Aorta (tissue), 5 donors: ENCODE data around the gene SSC5D. TPM values are rescaled to one million over a fixed set of nuclear protein-coding genes. Genes with fewer than 3 reads are reported as not detected.

ENCODE experiments used
- ATAC-seq: fragments of 200-7000 bp; cut with Tn5 transposase; one replicate; pipeline ENCODE4 v1.9.1; 2022; ENCODE audit warnings: moderate library complexity; ENCODE audit not compliant: low FRiP score
- DNase-seq, 2 donors: peaks; one replicate each; pipeline ENCODE4 v3.0.0-alpha.2; 2020
- H3K27ac ChIP-seq, 2 donors: one replicate each; pipeline ENCODE4 v1.5.1; 2013; ENCODE audit warnings: low read length in 2 of 2, mild to moderate bottlenecking in 2 of 2, moderate library complexity in 2 of 2, control low read depth in 1 of 2, inconsistent platforms in 1 of 2, low read depth in 1 of 2
- H3K27me3 ChIP-seq, 2 donors: one replicate each; pipeline ENCODE4 v1.6.1; 2013; ENCODE audit warnings: control low read depth in 1 of 2, low read length in 1 of 2, mild to moderate bottlenecking in 1 of 2, moderate library complexity in 1 of 2; ENCODE audit not compliant: insufficient read depth in 2 of 2, control insufficient read depth in 1 of 2
- H3K36me3 ChIP-seq, 2 donors: one replicate each; pipeline ENCODE4 v1.6.1; 2013; ENCODE audit warnings: control low read depth in 1 of 2, low read length in 1 of 2, mild to moderate bottlenecking in 1 of 2; ENCODE audit not compliant: insufficient read depth in 2 of 2, control insufficient read depth in 1 of 2
- H3K4me1 ChIP-seq, 2 donors: one replicate each; pipeline ENCODE4 v1.6.1; 2013; ENCODE audit warnings: low read length in 2 of 2, control low read depth in 1 of 2, mild to moderate bottlenecking in 1 of 2, moderate library complexity in 1 of 2; ENCODE audit not compliant: insufficient read depth in 2 of 2, control insufficient read depth in 1 of 2
- H3K4me3 ChIP-seq, 2 donors: one replicate each; pipeline ENCODE4 v1.5.1; 2013; ENCODE audit warnings: low read length in 2 of 2, control low read depth in 1 of 2, mild to moderate bottlenecking in 1 of 2
- H3K9me3 ChIP-seq: one replicate; pipeline ENCODE4 v1.6.1; 2013; ENCODE audit warnings: mild to moderate bottlenecking, low read length; ENCODE audit not compliant: control insufficient read depth
- WGBS, 2 donors: extraction: QIAGEN DNeasy Blood & Tissue Kit; methylation state at CpG; one replicate each; pipeline ENCODE4 v1.1.7; 2013; 5-methylcytosine and 5-hydroxymethylcytosine counted together
- intact Hi-C, 2 donors: fragments of 100-400 bp; cut with DNase I; formaldehyde crosslinking; loops; one replicate each; pipeline versions ENCODE4 v1.14.2 to v1.15.0; 2022
- polyA plus RNA-seq, 2 donors: library from polyadenylated mRNA; stranded (reverse); fragments of 200-250 nt; gene quantifications; one replicate each; pipeline ENCODE4 v1.2.3, GENCODE V29; 2013
- total RNA-seq, 2 donors: library from RNA; stranded (reverse); fragmentation: NEBNext Ultra II Directional; extraction: Animal tissue kit (Norgen Biotek cat#: 25700); gene quantifications; one replicate each; pipeline ENCODE4 v1.2.1, GENCODE V29; 2021
- donor health status: healthy with polysubstance abuse.
- donor health status: Bipolar disorder and iron deficiency.
- donor health status: DM: no; HTN: no; CAD: no.
- donor health status: DM: no; HTN: no; CAD: no.
- donor health status: DM: yes; HTN: yes; CAD: no.

The SSC5D gene
- total and polyA plus RNA-seq, 4 donors = 1.6 to 64.1 (median 6.2) TPM

DNA sequence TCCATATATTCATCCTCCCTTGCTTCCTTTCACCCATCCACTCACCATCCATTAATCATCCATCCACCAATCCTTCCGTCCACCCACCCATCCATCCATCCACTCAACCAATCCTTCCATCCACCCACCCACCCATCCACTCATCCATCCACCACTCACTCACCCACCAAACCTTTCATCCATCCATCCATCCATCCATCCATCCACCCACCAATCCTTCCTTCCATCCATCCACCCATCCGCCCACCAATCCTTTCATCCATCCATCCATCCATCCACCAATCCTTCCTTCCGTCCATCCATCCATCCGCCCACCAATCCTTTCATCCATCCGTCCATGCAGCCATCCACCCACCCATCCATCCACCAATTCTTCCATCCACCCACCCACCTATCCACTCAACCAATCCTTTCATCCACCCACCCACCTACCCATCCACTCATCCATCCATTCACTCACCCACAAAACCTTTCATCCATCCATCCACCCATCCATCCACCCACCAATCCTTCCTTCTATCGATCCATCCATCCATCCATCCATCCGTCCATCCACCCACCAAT lies 54.1 kb downstream of the SSC5D start:
- H3K4me3 ChIP-seq = no peak overlapping the region
- no peak for DNase-seq
- intact Hi-C loops = no loop called here
- no peaks in the 10 kb centered on the region for H3K36me3 ChIP-seq
- 87 to 88% methylated on average over 7 of the region's 7 CpGs for WGBS, 2 donors
- H3K27me3 ChIP-seq = no peaks in the 10 kb centered on the region
- H3K4me1 ChIP-seq = no peaks in the 10 kb centered on the region
- no peaks in the 10 kb centered on the region for H3K9me3 ChIP-seq
- no peak for ATAC-seq
- H3K27ac ChIP-seq = no peak overlapping the region

DNA sequence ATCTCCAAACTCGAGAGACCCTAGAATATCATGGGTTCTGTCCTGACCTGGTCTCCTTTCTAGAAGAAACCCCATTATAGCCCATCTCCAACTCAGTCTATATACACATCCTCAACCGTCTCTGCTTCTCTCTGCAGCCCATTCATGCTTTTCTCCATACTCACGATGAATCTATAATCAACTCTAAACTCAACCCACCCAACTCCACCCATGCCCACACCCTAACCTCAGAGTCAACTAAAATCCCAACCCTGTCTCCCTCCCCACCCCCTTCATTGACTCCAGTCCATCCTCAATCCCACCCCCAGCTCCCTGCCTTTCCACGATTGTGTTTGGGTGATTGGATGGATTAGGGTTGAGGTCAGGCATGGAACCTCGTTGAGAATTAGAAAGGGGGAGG lies 55.3 kb downstream of the SSC5D start:
- H3K4me3 ChIP-seq = no peak overlapping the region
- no peaks in the 10 kb centered on the region for H3K27me3 ChIP-seq
- no peak for ATAC-seq
- no peaks in the 10 kb centered on the region for H3K36me3 ChIP-seq
- no peaks in the 10 kb centered on the region for H3K4me1 ChIP-seq
- no peak for DNase-seq
- WGBS, 2 donors = 75 to 76% methylated on average over 5 of the region's 5 CpGs
- H3K9me3 ChIP-seq = no peaks in the 10 kb centered on the region
- intact Hi-C loops = no loop called here
- H3K27ac ChIP-seq = no peak overlapping the region

DNA sequence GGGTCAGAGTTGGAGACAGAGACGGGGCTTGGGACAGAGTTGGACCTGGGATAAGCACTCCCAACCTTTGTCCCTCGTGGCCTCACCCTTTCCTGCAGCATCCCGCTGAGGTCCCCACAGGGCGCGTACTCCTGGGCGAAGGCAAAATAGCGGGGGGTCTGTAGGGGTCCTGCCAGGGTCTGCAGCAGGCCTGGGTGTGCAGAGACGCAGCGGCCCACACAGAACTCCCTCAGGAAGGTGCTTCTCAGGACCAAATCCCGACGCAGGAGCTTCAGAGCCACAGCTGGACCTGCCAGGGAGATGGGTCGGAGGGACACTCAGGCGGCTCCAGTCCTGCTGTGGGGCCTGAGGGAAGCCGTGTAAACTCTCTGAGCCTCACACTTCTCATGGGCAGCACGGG lies 55.8 kb downstream of the SSC5D start:
- DNase-seq (no peak), ATAC-seq (no peak)
- no peak overlapping the region for H3K27ac ChIP-seq
- no peaks in the 10 kb centered on the region for H3K36me3 ChIP-seq
- intact Hi-C loops = no loop called here
- no peaks in the 10 kb centered on the region for H3K27me3 ChIP-seq
- WGBS, 2 donors = 84 to 87% methylated on average over 15 of the region's 15 CpGs
- no peaks in the 10 kb centered on the region for H3K9me3 ChIP-seq
- no peak overlapping the region for H3K4me3 ChIP-seq
- H3K4me1 ChIP-seq = no peaks in the 10 kb centered on the region

DNA sequence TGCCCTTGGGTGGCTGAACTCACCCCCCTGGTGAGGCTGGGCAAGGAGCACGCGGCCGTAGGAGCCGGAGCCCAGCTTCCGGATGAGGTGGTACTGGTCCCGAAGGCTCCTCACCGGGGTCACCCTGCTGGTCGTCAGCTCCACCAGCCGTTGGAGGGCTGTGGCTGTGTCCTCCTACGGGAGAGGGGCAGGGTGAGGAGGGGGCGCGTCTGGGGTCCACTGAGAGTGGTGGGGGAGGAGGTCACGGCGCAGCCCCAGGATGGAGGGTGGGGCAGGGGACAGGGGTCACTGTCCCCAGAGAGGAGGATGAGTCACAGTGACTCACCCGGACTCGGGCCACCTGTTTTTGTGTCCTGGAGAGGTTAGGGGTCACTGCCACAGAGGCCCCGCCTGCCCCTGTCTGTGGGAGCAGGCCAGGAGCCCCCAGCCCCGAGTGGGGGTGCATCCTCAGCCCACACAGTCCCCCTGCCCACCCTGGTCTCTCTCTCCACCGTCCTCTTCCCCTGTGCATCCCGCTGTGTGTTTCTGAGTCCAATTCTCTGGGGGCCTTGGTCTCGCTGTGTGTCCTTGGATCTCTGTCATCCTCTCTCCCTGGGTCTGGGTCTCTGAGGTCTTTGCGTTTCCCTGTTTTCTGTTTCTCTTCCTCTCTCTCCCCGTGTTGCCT lies 56.7 kb downstream of the SSC5D start:
- Histone ChIP-seq H3K27me3 (no peaks in the 10 kb centered on the region), H3K27ac (no peak overlapping the region), H3K4me3 (no peak overlapping the region), H3K36me3 (no peaks in the 10 kb centered on the region), H3K4me1 (no peaks in the 10 kb centered on the region), H3K9me3 (no peaks in the 10 kb centered on the region)
- DNase-seq = no peak
- intact Hi-C loops = no loop called here
- 68 to 69% methylated on average over 22 to 23 of the region's 23 CpGs for whole genome bisulfite sequencing, 2 donors
- ATAC-seq = no peak

DNA sequence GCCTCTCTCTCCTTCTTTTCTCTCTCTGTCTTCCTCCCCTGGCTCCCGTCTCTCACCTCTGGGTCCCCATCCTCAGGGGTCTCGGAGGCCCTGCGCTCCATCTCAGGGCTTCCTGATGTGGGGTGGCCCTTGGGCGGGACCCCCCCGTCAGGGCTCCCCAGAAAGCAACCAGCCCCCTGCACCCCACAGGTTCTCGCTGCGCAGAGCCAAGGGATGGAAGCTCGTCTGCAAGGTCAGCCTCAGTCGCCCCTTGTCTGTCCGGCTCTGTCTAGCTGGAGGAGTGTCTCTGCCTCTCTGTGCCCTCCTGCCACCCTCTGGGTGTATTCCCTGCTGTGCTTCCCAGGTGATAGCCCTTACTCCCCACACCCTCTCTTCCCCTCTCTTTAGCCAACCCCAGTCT lies 57.2 kb downstream of the SSC5D start, which contains the start of gene SBK3:
Gene SBK3 (minus strand): TSS at position 101 of the 400 bp plus-strand sequence. CDS start 0 bp downstream, at position 101.
- H3K9me3 ChIP-seq = no peaks in the 10 kb centered on the region
- no peaks in the 10 kb centered on the region for H3K27me3 ChIP-seq
- DNase-seq (no peak), ATAC-seq (no peak)
- intact Hi-C loops = no loop called here
- no peaks in the 10 kb centered on the region for H3K36me3 ChIP-seq
- WGBS, 2 donors = 87 to 88% methylated on average over 10 of the region's 10 CpGs
- H3K4me3 ChIP-seq = no peak within 1 kb of the TSS
- no peak within 1 kb of the TSS for H3K27ac ChIP-seq
- H3K4me1 ChIP-seq = no peaks in the 10 kb centered on the region

DNA sequence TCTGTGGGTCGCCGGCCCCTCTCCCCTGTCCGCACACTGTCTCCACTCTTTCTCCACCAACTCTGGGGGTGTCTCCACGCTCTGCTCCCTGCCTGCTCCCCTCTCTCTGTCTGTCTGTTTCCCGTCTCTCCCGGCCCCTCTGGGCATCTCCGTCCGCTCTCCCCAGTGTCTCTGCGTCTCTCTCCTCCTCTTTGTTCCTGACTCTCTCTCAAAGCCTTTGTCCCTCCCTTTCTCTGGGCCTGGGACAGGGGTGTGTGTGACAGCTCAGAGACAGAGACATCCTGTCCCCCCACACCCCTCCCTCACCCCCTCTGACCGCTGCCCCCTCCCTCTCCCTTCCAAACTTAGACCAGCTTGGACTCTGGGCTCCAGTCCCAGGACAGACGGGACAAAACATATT lies 57.8 kb downstream of the SSC5D start:
- H3K27me3 ChIP-seq = no peaks in the 10 kb centered on the region

DNA sequence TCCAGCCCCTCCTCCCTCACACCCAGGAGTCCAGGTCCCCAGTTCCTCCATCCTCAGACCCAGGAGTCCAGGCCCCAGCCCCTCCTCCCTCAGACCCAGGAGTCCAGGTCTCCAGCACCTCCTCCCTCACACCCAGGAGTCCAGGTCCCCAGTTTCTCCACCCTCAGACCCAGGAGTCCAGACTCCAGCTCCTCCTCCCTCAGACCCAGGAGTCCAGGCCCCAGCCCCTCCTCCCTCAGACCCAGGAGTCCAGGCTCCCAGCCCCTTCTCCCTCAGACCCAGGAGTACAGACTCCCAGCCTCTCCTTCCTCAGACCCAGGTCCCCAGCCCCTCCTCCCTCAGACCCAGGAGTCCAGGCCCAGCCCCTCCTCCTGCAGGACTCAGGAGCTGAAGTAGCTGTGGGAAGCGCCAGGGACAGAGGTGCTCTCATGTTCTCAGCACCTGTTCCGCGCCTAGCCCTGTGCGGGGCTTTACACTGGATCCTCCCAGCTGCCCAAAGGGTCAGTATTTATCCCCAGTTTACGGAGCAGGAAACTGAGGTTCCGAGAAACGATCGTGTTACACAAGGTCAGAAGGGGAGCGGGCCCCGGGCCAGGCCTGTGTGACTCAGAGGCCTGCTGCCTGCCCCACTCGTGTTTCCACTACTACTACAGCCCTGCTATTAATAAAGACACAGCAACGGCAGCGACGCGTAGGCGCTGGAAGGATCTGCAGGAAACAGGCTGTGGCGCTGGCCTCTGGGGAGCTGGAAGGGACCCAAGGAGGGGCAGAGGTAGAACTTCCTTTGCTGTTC lies 58.8 kb downstream of the SSC5D start:
- Histone ChIP-seq H3K27ac (peak overlapping the region in 1 of 2 donors; percentile 5), H3K36me3 (no peaks in the 10 kb centered on the region), H3K9me3 (no peaks in the 10 kb centered on the region), H3K27me3 (no peaks in the 10 kb centered on the region), H3K4me3 (no peak overlapping the region), H3K4me1 (no peaks in the 10 kb centered on the region)
- DNase-seq = peak; percentile 94 to 95
- ATAC-seq = peak; percentile 80
- intact Hi-C loops = loop anchor here in 1 of 2 donors (2.0 kb wide), 1 partner anchor 30 kb away; no protein-coding TSS in a partner anchor
- 16 to 25% methylated on average over 17 of the region's 17 CpGs for WGBS, 2 donors

More for the DNA sequence above, 57.8 kb downstream of the SSC5D start:
- DNase-seq (no peak), ATAC-seq (no peak)
- WGBS, 2 donors = 64 to 71% methylated on average over 11 of the region's 11 CpGs
- Histone ChIP-seq H3K27ac (no peak overlapping the region), H3K4me3 (no peak overlapping the region), H3K9me3 (no peaks in the 10 kb centered on the region), H3K4me1 (no peaks in the 10 kb centered on the region), H3K36me3 (no peaks in the 10 kb centered on the region)
- intact Hi-C loops = loop anchor here in 1 of 2 donors (2.0 kb wide), 1 partner anchor 29 kb away; no protein-coding TSS in a partner anchor

DNA sequence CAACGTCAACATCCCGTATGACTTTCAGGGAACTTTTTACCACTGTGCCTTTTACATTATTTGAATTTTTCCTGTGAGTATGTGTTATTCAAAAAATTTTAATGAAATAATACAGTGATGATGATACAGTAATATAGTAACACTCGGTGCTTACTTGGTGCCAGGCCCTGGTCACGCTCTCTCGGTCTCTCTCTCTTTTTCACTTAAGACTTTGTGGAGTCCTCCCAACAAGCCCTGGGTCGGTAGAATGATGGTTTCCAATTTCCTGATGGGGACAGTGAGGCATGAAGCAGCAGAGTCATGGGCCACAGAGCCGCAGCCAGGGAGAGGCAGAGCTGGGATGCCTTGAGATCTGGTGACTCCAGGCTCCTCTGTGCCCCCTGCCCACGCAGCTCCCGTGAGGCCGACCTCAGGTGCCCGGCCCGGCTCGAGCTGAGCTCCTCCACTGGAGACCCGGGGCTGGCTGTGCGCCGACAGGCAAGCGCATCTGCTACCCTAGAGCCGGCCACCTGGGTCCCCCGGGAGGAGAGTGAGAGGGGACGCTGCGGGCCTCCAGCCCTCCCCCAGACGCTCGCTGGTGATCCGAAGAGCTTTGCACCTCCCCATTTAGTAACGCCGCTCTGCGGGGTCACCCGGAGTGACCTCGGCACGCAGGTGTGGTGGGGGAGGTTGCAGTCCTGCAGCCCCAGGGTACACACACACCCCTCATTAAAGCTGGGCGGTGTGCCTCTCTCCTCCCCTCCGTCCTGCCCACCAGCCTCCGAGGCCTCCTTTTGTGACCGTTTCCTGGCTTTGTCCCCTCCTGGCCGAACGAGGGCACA lies 61.5 kb downstream of the SSC5D start:
- Histone ChIP-seq H3K4me3 (no peak overlapping the region), H3K27me3 (no peaks in the 10 kb centered on the region), H3K27ac (peak overlapping the region in 1 of 2 donors; percentile 25), H3K36me3 (no peaks in the 10 kb centered on the region), H3K4me1 (no peaks in the 10 kb centered on the region), H3K9me3 (no peaks in the 10 kb centered on the region)
- 6 to 9% methylated on average over 34 to 36 of the region's 36 CpGs for WGBS, 2 donors
- intact Hi-C loops = loop anchor here in 1 of 2 donors (2.0 kb wide), 1 partner anchor 31 kb away; the partner anchor contains the start of gene ZNF579
- ATAC-seq (peak; percentile 39), DNase-seq (no peak)
